Activated naive CD4-positive, alpha-beta T cell treated with anti-CD3 and anti-CD28 coated beads, Interleukin-2, amount 50 U/mL, for 24 hours (primary cell): ENCODE data around the gene HS1BP3.

Experiments used
- H3K27ac Mint-ChIP-seq: one replicate; pipeline ENCODE4 v1.8.0; 2021; ENCODE audit warnings: mild to moderate bottlenecking, mixed read lengths
- H3K27me3 Mint-ChIP-seq: one replicate; pipeline ENCODE4 v1.8.0; 2021; ENCODE audit warnings: mixed read lengths
- H3K36me3 Mint-ChIP-seq: one replicate; pipeline ENCODE4 v1.8.0; 2021; ENCODE audit warnings: mixed read lengths
- H3K4me1 Mint-ChIP-seq: one replicate; pipeline ENCODE4 v1.8.0; 2021; ENCODE audit warnings: mixed read lengths
- H3K4me3 Mint-ChIP-seq: one replicate; pipeline ENCODE4 v1.8.0; 2021; ENCODE audit warnings: mild to moderate bottlenecking, mixed read lengths
- H3K9me3 Mint-ChIP-seq: one replicate; pipeline ENCODE4 v1.8.0; 2021; ENCODE audit warnings: mixed read lengths

The HS1BP3 gene

DNA sequence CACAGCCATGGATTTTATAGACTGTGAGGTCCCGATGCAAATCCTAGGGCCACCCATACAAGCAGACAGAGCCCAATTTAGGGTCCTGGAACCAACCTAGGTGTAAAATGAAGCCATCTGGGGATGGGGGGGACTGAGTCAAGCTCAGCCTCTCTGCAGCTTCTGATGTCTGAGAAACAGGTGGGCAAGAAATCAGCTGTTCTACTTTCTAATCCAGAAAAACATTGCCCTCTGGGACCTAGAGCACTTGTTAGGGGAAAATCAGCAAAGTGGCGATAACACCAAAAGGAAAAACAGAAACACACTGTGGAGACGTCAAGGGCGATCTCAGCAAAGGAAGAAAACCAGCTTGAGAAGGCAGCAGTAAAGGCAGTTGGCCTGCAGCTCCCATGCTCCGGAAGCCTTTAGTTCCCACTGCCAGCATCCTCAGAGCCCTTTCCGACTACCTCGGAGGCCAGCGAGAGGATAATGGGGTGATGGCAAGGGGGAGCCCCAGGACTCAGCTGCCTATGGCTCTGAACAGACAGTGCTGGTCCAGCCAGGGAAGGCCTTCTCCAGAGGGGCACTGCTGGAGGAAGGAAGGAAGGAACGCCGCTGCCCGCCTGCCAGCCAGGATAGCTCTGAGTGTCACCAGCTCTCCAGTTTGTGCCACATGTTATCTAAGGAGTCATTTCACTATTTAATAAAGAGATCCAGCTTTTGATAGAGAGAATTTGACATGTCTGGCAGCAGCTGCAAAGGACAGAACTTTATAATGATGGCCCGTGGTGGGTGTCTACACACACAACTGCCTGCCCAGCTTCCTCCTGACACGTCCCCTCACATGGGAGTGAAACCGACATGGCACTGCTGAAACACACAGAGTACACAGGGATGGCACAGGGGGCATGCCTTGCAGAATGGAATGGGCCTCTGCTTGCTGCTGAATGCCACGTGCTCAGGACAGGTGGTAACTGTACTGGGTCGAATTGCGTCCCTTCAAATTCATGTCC is 37.7 kb downstream of the HS1BP3 start:
- Mint-ChIP-seq H3K27ac (no peak overlapping the region), H3K4me1 (no peaks in the 10 kb centered on the region), H3K27me3 (no peaks in the 10 kb centered on the region), H3K36me3 (peaks cover 2% of the 10 kb centered on the region), H3K9me3 (no peaks in the 10 kb centered on the region), H3K4me3 (no peak overlapping the region)

DNA sequence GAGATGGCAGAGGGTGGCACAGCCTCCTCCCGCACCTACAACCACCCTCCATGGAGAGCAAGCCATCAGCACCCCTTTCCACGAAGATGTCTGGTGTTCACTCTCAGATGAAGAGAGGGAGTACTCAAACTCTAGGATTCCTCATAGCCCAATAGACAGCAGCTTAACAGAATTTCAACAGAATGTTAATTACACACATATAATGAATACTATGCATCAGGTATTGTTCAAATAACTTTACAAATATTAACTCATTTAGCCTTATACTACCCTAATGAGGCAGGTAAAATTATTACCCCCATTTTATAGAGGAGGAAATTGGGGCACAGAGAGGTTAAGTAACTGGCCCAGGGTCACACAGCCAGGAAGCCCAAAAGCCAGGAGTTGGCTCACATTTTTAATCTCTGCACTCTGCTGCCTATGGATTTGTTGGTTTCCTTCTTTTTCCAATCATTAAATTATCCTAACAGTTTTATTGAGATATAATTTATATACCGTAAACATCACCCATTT is 39.0 kb downstream of the HS1BP3 start:
- H3K4me1 Mint-ChIP-seq: no peaks in the 10 kb centered on the region
- H3K9me3 Mint-ChIP-seq: no peaks in the 10 kb centered on the region
- no peak overlapping the region for H3K4me3 Mint-ChIP-seq
- H3K27ac Mint-ChIP-seq: no peak overlapping the region
- H3K36me3 Mint-ChIP-seq: peaks cover 2% of the 10 kb centered on the region
- H3K27me3 Mint-ChIP-seq: no peaks in the 10 kb centered on the region

- no peaks in the 10 kb centered on the region for H3K27me3 Mint-ChIP-seq
- no peak overlapping the region for H3K27ac Mint-ChIP-seq
- H3K36me3 Mint-ChIP-seq: peaks cover 2% of the 10 kb centered on the region
- H3K4me3 Mint-ChIP-seq: no peak overlapping the region
- no peaks in the 10 kb centered on the region for H3K9me3 Mint-ChIP-seq
- H3K4me1 Mint-ChIP-seq: no peaks in the 10 kb centered on the region
Measured at GRCh38 chr2:20611077-20611843, 39.6 kb downstream of the HS1BP3 start.

DNA sequence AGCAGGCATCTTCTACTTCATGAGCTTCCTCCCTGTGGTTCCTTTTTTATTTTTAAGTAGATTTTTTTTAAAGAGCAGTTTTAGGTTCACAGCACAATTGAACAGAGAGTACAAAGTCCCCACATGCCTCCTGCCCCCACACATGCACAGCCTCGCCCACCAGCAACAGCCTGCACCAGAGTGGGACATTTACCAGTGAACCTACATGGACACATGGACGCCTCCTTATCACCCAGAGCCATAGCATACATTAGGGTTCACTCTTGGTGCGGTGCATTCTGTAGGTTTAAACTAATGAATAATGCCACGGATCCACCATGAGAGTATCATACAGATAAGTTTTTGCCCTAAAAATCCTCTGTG is 40.9 kb downstream of the HS1BP3 start:
- no peaks in the 10 kb centered on the region for H3K9me3 Mint-ChIP-seq

DNA sequence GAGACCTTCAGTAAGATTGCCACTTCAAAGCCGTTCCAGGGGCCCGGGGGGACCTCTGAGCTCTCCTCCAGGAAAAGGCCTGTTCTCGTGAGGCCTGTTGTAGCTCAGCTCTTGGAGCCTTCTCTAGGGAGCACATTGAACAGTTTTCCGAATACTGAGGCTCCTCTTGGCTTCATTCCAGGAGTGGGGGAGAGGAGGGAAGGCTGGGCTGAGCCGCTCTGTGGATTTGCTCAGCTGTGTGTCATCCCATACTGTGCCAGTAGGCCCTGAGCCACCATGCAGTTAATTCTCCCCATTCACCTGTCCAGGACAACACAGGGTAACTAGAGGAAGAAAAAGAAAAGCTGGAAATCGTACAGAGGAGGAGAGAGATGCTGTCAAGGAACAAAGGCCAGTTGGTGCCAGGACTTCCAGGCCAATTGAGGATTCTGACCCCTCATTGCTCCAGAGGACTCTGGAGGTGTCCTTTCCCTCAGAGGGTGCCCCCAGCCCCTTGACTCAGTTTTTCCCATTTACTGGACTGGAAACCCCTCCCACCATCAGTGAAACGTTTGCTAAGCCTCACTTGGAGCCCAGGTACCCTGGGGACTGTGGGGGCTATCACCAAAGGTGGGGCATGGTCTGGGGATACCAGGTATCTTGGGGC is 41.4 kb downstream of the HS1BP3 start:
- H3K9me3 Mint-ChIP-seq: no peaks in the 10 kb centered on the region

More for the DNA sequence above, 40.9 kb downstream of the HS1BP3 start:
- H3K27ac Mint-ChIP-seq: no peak overlapping the region
- no peak overlapping the region for H3K4me3 Mint-ChIP-seq
- H3K36me3 Mint-ChIP-seq: peaks cover 2% of the 10 kb centered on the region
- no peaks in the 10 kb centered on the region for H3K4me1 Mint-ChIP-seq
- no peaks in the 10 kb centered on the region for H3K27me3 Mint-ChIP-seq

DNA sequence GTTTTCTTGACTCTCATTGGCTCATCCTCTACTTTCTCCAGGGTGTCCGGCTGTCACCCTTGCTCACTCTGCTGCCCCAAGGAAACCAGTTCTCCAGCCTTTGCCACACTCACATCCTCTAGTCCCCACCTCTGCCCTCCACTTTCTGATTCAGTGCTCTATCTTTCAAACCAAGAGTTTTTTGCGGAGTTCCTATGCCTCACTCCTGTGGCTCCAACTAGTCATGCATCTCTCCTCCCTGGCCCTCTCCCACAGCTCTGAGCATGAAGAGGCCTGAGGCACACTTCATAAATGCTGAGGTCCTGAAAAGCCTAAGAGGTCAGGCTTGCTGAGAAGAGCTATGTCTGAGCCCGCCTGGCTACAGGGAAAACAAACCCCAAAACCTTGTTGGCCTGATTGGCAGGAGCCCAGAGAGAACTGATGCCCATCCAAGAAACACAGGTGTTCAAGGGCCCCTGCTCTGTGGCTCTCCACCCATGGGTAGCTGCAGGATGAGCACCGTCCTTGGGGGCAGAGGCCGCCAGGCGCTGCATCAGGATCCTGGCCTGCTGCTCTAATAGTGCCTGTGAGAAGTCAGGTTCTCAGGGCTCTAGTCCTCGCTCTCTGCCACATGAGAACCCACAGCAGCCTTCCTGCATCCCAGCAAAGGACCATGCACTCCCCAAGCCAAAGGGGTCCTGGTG is 42.1 kb downstream of the HS1BP3 start:
- Mint-ChIP-seq H3K4me3 (no peak overlapping the region), H3K27ac (no peak overlapping the region), H3K9me3 (no peaks in the 10 kb centered on the region), H3K4me1 (no peaks in the 10 kb centered on the region), H3K27me3 (no peaks in the 10 kb centered on the region), H3K36me3 (peaks cover under 1% of the 10 kb centered on the region)

More for the DNA sequence above, 41.4 kb downstream of the HS1BP3 start:
- H3K4me1 Mint-ChIP-seq: no peaks in the 10 kb centered on the region
- H3K27ac Mint-ChIP-seq: no peak overlapping the region
- H3K27me3 Mint-ChIP-seq: no peaks in the 10 kb centered on the region
- no peak overlapping the region for H3K4me3 Mint-ChIP-seq
- peaks cover 2% of the 10 kb centered on the region for H3K36me3 Mint-ChIP-seq

- no peak overlapping the region for H3K27ac Mint-ChIP-seq
- H3K27me3 Mint-ChIP-seq: no peaks in the 10 kb centered on the region
- H3K36me3 Mint-ChIP-seq: no peaks in the 10 kb centered on the region
- no peak overlapping the region for H3K4me3 Mint-ChIP-seq
- no peaks in the 10 kb centered on the region for H3K9me3 Mint-ChIP-seq
- no peaks in the 10 kb centered on the region for H3K4me1 Mint-ChIP-seq
Measured at GRCh38 chr2:20607446-20607845, 43.5 kb downstream of the HS1BP3 start.

- Mint-ChIP-seq H3K27ac (no peak overlapping the region), H3K4me1 (no peaks in the 10 kb centered on the region), H3K36me3 (no peaks in the 10 kb centered on the region), H3K9me3 (no peaks in the 10 kb centered on the region), H3K4me3 (no peak overlapping the region), H3K27me3 (no peaks in the 10 kb centered on the region)
Measured at GRCh38 chr2:20606198-20606597, 44.7 kb downstream of the HS1BP3 start.

GRCh38 chr2:20604951-20605381 is 45.9 kb downstream of the HS1BP3 start:
- Mint-ChIP-seq H3K27ac (no peak overlapping the region), H3K9me3 (no peaks in the 10 kb centered on the region), H3K4me3 (no peak overlapping the region), H3K36me3 (no peaks in the 10 kb centered on the region), H3K27me3 (no peaks in the 10 kb centered on the region), H3K4me1 (no peaks in the 10 kb centered on the region)

DNA sequence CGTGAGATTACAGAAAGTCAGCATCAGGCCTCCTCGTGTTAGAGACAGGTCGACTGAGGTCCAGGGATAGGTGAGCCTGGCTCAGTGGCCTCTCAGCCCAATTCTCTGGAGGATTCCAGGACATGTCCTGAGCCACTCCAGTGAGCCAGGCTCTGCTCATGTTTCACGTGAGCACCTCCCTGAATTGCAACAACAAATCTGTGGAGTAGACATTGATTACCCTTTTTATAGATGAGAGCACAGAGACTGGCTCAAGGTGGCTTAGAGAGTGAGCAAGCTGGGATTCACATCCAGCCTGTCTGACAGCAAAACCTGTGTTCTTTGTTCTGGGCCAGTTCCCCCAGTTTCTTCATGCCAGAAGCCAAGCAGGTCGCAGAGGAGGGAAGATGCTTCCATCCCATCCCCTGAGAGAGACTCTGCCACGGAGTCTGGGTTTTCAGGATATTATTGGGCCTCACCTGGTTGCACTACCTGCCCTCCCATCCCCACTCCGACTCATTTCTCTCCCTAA is 46.4 kb downstream of the HS1BP3 start:
- H3K36me3 Mint-ChIP-seq: no peaks in the 10 kb centered on the region
- H3K27ac Mint-ChIP-seq: no peak overlapping the region
- H3K4me1 Mint-ChIP-seq: no peaks in the 10 kb centered on the region
- no peaks in the 10 kb centered on the region for H3K27me3 Mint-ChIP-seq
- no peak overlapping the region for H3K4me3 Mint-ChIP-seq
- H3K9me3 Mint-ChIP-seq: no peaks in the 10 kb centered on the region

- H3K4me3 Mint-ChIP-seq: no peak overlapping the region
Measured at GRCh38 chr2:20603791-20604190, 47.1 kb downstream of the HS1BP3 start.

GRCh38 chr2:20602803-20603202 is 48.1 kb downstream of the HS1BP3 start:
- Mint-ChIP-seq H3K9me3 (no peaks in the 10 kb centered on the region), H3K27ac (no peak overlapping the region), H3K4me1 (no peaks in the 10 kb centered on the region), H3K4me3 (no peak overlapping the region), H3K27me3 (no peaks in the 10 kb centered on the region), H3K36me3 (no peaks in the 10 kb centered on the region)

More at GRCh38 chr2:20603791-20604190, 47.1 kb downstream of the HS1BP3 start:
- Mint-ChIP-seq H3K4me1 (no peaks in the 10 kb centered on the region), H3K27ac (no peak overlapping the region), H3K9me3 (no peaks in the 10 kb centered on the region), H3K27me3 (no peaks in the 10 kb centered on the region), H3K36me3 (no peaks in the 10 kb centered on the region)

- Mint-ChIP-seq H3K4me1 (no peaks in the 10 kb centered on the region), H3K27me3 (no peaks in the 10 kb centered on the region), H3K4me3 (no peak overlapping the region), H3K27ac (no peak overlapping the region), H3K9me3 (no peaks in the 10 kb centered on the region), H3K36me3 (no peaks in the 10 kb centered on the region)
Measured at GRCh38 chr2:20600756-20601325, 50.1 kb downstream of the HS1BP3 start.

DNA sequence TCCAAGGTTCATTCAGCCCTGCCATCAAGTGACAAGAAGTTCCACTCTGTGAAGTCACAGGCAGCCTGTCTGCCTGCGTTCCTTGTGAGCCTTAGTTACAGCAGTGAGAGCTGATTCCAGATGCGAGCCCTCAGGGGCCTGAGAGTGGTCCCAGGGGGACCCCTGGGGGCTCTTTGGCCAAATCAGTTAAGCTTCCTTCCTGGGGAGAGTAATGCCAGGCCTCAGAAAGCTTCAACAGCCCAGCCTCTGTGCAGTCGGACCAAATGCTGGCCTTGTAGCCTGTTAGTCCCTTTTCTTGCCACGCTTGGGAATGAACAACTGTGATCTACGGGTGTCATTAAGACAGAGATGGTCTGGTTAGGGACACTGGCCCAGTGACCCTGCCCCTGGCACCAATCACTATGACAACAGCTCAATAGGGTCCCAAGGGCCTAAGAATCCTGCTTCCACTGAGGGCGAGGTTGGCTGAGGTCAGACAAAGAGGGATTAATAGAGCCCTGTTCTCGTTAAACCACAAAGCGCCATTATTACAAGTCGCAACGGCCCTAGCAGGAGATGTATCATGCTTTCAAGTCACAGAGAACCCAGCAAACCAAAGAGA is 50.9 kb downstream of the HS1BP3 start:
- H3K9me3 Mint-ChIP-seq: no peaks in the 10 kb centered on the region
- no peaks in the 10 kb centered on the region for H3K36me3 Mint-ChIP-seq
- no peak overlapping the region for H3K27ac Mint-ChIP-seq
- H3K27me3 Mint-ChIP-seq: no peaks in the 10 kb centered on the region
- no peak overlapping the region for H3K4me3 Mint-ChIP-seq
- H3K4me1 Mint-ChIP-seq: no peaks in the 10 kb centered on the region
